Stimulated activated CD8-positive, alpha-beta memory T cell treated with anti-CD3 and anti-CD28 coated beads, Interleukin-7, amount 100 ng/mL, for 48 hours (primary cell): Measurements from ENCODE around the gene GGT1.
"Not testable (repeated sequence)": the region's sequence is repeated elsewhere in the genome, so short reads cannot be mapped to it uniquely, and the experiment has no call there.

ENCODE experiments used
- DNase-seq, 2 donors: peaks; one replicate each; pipeline ENCODE4 v3.0.0-alpha.2; 2020; ENCODE audit warnings: low read depth in 1 of 2; ENCODE audit errors: extremely low read depth in 1 of 2

The GGT1 gene

GRCh38 chr22:24595863-24596262, 7.1 kb upstream of the GGT1 start:
- DNase-seq: no peak

DNA sequence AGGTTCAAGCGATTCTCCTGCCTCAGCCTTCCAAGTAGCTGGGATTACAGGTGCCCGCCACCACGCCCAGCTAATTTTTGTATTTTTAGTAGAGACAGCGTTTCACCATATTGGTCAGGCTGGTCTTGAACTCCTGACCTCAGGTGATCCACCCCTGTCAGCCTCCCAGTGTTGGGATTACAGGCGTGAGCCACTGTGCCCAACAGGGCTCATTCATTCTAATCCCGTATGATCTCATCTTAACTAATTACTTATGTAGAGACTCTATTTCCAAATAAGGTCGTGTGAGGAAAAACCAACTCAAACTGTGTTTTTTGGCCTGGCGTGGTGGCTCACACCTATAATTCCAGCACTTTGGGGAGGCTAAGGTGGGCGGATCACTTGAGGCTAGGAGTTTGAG, 5.9 kb upstream of the GGT1 start:
- DNase-seq: not testable (repeated sequence)

DNA sequence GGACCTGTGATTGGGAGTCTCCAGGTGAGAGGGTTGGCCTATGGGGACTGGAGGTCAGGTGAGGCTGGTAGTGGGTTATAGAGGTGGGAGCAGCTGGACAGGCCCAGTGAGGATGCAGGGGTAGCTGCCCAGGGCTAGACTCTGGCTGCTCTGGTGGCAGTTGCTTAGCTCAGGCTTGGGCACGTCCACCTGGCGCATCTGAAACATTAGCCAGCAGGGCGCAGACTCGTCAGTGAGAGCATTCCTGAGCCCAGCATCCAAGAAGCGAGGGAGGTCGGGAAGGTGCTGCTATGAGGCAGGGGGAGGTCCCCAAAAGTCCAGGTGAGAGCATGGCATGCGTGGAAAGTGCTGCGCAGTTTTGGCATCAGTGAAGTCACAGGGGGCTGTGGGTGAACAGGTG, 3.5 kb upstream of the GGT1 start:
- no peak for DNase-seq

DNA sequence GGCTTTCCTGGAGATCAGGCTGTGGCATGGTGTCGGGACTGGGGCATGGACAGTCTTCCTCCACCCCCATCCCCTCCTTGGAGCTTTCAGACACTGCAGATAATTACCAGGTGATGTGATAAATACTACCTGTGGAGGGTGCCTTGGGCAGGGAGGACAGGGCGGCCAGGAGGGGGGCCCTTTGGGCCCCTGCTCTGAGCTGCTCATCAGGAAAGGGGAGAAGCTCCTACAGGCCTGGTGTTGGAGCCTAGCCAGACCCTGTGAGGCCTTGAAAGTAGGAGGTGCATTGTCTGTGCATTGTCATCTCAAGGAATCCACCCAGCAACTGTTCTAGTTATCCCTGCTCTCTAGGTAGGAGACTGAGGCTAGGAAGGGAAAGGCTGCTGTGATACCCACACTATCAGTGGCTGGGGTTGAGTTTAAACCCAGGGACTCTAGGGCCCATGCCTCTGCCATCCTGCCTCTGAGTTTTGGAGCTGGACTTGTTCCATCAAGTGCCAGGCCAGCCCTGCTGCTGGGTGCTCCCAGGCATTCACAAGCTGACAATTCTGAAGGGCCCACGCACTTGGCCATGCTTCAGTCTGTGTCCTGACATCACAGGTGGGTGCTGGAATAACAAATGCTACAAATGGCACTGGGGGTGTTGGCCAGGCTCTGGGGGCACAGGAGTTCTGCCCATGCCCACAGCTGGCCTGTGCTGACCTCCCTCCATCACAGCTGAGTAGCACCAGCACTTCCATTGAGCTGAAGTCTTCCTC, 2.9 kb upstream of the GGT1 start:
- not testable (repeated sequence) for DNase-seq

GRCh38 chr22:24601217-24602104, 1.5 kb upstream of the GGT1 start:
- DNase-seq: no peak

DNA sequence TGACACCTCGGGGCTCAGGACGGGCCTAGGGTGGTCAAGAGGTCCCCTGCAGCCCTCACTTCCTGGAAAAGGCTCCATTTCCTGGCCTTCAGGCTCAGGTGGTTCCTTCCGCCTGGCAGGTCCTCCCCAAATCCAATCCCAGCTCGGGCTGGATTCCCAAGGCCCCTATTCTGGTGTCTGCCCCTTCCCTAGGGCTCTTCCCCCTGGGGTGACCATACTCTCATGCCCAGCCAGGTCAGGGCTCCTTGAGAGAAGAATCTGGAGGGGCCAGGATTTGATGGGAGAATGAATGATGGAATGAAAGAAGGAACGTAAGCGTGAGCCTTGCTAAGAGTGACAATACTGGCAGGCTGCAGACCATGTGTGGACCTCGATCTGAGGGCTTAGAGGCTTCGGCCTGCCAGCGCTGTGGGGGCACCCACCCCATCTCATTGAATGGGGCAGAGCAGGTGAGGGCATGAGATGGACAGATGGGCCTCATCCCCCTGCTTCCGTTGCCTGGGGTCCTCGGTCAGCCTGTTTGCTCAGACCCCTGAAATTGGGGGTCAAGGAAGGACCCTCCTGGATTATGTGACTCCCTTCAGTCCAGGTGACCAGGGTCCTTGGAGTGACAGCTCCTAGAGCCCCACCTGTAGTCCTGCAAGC, 766 bp upstream of the GGT1 start:
- DNase-seq: not testable (repeated sequence)

GRCh38 chr22:24603770-24604629, 1.0 kb downstream of the GGT1 start:
- DNase-seq: not testable (repeated sequence)

DNA sequence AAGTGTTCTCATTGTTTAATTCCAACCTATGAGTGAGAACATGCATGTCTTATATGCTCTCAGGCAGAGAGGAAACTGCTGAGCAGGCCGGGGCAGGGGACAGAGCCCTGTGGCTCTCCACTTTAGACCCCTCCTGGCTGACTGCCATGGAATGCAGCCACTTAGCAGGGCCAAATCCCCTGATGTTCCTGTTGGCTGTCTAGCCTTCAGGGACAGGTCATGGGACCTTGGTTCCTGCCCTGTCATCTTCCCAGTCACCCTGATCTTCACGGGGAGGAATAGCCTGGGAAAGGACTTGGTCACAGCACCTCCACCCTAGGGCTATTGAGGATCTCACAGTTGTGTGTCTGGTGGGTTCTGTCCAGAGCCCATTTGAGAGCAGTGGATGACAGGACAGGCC, 3.3 kb downstream of the GGT1 start:
- DNase-seq: not testable (repeated sequence)

DNA sequence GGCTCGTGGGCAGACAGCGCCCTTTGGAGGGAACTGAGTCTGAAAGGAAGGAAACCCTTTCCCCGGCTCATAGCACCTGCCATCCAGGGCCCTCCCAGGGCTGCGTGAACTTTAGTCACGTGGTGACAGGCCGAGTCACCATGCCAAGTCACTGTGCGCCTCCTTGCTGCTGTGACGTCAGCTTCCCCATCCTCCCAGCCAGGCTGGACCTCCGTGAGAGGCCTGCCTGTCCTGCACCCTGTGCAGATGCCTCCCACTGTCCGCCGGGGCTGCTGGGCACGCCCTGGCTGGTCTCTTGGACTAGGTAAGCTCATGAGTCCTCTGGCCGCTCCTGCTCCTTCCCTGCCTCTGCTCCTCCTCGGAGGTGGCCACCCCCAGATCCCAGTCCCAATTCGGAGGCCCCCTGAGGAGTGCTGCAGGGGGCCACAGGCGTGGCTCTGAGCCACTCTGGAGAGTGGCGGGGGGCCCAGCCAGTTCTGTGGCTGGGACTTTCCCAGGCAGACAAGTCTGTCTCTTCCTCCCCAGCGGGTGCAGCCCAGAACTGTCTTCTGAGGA, 4.5 kb downstream of the GGT1 start:
- peak; percentile 37 to 52 for DNase-seq

DNA sequence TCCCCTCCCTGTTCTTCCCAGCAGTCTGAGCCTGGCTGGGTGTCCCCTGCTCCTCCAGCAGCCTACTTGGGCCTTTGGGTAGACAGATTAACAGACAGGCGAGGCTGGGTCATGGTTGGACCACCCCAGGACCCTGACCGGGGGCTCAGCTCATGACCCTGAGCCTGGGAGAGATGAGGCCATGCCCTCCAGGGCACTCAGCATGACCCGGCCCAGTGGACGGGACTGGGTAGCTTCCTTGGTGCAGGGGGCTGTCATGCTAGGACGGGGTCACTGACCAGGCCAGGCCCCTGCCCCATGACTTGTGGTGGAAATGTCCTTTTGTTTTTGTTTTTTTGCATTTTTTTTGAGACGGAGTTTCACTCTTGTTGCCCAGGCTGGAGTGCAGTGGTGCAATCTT, 5.3 kb downstream of the GGT1 start:
- DNase-seq: not testable (repeated sequence)

GRCh38 chr22:24609888-24610287, 6.9 kb downstream of the GGT1 start:
- DNase-seq: not testable (repeated sequence)

GRCh38 chr22:24614794-24615193, 11.8 kb downstream of the GGT1 start:
- not testable (repeated sequence) for DNase-seq

GRCh38 chr22:24621244-24621643, 18.3 kb downstream of the GGT1 start:
- DNase-seq: not testable (repeated sequence)

DNA sequence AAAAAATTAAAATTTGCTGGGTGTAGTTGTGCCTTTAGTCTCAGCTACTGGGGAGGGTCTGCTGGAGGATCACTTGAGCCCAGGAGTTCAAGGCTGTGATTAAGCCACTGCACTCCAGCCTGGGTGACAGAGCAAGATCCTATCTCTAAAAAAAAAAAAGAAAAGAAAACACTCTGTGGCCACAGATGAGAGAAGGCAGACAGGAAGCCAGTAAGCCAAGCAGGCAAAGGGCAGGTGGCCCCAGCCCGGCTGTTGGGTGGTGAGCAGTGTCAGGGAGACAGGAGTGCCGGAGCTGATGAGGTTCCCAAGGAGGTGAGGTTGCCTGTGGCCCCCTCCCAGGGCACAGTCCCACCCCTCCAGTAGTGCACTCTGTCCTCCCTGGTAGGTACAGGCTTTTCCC, 19.6 kb downstream of the GGT1 start:
- not testable (repeated sequence) for DNase-seq

DNA sequence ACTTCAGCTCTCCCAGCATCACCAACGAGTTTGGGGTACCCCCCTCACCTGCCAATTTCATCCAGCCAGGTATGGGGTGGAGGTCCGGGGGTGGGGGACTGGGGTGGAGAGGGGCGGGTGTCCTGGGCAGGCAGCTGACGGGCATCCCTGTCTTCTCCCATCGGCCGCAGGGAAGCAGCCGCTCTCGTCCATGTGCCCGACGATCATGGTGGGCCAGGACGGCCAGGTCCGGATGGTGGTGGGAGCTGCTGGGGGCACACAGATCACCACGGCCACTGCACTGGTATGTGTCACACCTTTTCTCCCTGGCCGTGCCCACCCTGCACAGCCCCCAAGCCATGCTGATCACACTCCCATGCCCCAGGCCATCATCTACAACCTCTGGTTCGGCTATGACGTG, 24.9 kb downstream of the GGT1 start:
- DNase-seq: not testable (repeated sequence)

- DNase-seq: not testable (repeated sequence)
Measured at GRCh38 chr22:24629069-24629468, 26.1 kb downstream of the GGT1 start.

DNA sequence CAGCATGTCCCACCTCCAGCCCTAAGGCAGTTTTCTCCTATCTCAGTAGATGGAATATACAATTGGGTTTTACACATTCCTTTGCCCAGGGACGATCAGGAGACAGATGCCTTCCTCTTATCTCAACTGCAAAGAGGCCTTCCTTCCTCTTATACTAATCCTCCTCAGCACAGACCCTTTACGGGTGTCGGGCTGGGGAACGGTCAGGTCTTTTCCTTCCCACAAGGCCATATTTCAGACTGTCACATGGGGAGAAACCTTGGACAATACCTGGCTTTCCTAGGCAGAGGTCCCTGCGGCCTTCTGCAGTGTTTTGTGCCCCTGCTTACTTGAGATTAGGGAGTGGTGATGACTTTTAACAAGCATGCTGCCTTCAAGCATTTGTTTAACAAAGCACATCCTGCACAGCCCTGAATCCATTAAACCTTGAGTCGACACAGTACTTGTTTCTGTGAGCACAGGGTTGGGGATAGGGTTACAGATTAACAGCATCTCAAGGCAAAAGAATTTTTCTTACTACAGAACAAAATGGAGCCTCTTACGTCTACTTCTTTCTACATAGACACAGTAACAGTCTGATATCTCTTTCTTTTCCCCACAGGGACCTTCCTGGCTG, 27.9 kb downstream of the GGT1 start:
- not testable (repeated sequence) for DNase-seq

DNA sequence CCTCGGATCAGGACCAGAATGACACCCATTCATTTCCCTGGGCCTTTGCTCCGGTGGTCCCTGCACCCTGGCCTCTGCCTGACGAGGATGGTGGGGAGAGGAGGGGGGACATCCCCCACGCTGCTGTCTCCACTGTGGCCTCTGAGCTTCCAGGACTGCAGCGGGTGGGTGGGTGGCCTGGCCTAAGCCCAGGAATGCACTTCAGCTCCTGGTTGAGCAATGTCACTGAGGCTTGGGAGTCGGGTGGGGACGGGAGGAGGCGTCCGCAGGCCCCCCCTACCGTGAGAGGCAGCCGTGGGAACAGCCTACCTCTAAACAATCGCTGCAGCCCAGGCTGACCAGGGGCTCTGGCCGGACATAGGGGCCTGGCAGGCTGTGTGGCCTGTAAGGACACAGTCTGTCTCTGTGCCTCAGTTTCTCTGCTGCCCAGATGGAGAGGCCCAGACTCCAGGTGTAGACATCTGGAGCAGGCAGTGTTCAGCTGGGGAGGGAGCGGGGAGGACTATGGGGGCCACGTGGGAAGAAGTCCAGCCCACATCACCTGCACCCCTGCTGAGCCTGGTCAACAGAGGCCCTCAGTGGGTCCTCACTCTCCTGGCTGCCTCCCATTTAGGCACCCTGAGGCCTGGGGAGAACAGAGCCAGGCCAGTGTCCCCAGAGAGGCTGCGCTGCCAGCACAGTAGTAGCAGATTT, 28.6 kb downstream of the GGT1 start:
- DNase-seq: not testable (repeated sequence)

GRCh38 chr22:24632642-24633041, 29.6 kb downstream of the GGT1 start:
- not testable (repeated sequence) for DNase-seq
